ENCODE results near the gene CADM2. TPM values are rescaled to one million over a fixed set of nuclear protein-coding genes. Genes with fewer than 3 reads are reported as not detected.

CADM2 gene
- total RNA-seq, 1 experiment from 2014 or later: not detected

DNA sequence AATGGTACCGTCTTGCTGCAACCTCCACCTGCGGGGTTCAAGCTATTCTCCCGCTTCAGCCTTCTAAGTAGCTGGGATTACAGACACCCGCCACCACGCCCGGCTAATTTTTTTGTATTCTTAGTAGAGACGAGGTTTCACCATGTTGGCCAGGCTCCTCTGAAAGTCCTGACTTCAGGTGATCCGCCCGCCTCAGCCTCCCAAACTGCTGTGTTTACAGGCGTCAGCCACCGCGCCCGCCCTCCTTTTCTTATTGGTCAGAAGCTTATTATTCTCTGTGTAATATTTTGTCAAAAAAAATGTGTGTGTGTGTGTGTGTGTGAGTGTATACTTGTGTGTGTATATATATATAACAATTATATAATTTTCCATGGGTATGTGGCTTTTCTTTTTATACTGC lies 425.6 kb downstream of the CADM2 start:
- Histone ChIP-seq H2AFZ (ENCODE audit: low read depth, low read length, poor library complexity, severe bottlenecking) (no peak overlapping the region), H3K4me2 (ENCODE audit: low read length) (no peak overlapping the region), H3K4me3 (replicated peaks in 1 of 2; ENCODE audit: low read depth in 1 of 2, low read length in 2 of 2) (no peak overlapping the region), H3K9ac (ENCODE audit: low read length) (no peak overlapping the region), H3K9me3 (ENCODE audit: control insufficient read depth in 1 of 2, insufficient read depth in 1 of 2, low read depth in 1 of 2, low read length in 2 of 2) (peaks cover 5 to 13% of the 10 kb centered on the region in 2 experiments; a peak in 2 of 4 replicates), H3K36me3 (ENCODE audit: control insufficient read depth in 1 of 2, insufficient read depth in 2 of 2, low read length in 2 of 2) (no peaks in the 10 kb centered on the region), H3K9me2 (ENCODE audit: insufficient read depth) (no peaks in the 10 kb centered on the region), H3K27me3 (ENCODE audit: insufficient read depth, low read length) (no peaks in the 10 kb centered on the region), H3K4me1 (ENCODE audit: control insufficient read depth in 1 of 2, insufficient read depth in 2 of 2, low read length in 2 of 2) (no peaks in the 10 kb centered on the region), H3K79me2 (ENCODE audit: insufficient read depth, low read length) (no peaks in the 10 kb centered on the region), H4K20me1 (ENCODE audit: insufficient read depth) (no peaks in the 10 kb centered on the region), H3K27ac (ENCODE audit: low read depth, low read length) (no peak overlapping the region)
- ChIA-PET POLR2A (no interaction called here), CTCF (no interaction called here), RAD21 (ENCODE audit: low non-redundant PET in 1 of 2, low total read pairs in 2 of 2, uncharacterized antibody in 2 of 2, unreplicated experiment in 2 of 2) (no interaction called here)
- no TSS peak for BruUV-seq (replicated peaks)
- intact Hi-C loops (cut with micrococcal nuclease): no loop called here
- DNase-seq (ENCODE audit: low read depth, low spot score) (no peak), ATAC-seq (no peak)
- TF ChIP-seq SP1 (IDR thresholded peaks at IDR 0.05; ENCODE audit: low read depth) (no peak), EZH2 (IDR thresholded peaks at IDR 0.05) (no peak), CBX3 (IDR thresholded peaks at IDR 0.05; ENCODE audit: low read depth) (no peak), EZH2phosphoT487 (IDR thresholded peaks at IDR 0.05; ENCODE audit: borderline replicate concordance) (no peak), POLR2A (IDR thresholded peaks at IDR 0.05; ENCODE audit: borderline replicate concordance, extremely low read depth, insufficient read depth, insufficient read length) (no peak), POLR2AphosphoS5 (IDR thresholded peaks at IDR 0.05; ENCODE audit: low read depth, low read length) (no peak)
- TF ChIP-seq, protein P1, sequence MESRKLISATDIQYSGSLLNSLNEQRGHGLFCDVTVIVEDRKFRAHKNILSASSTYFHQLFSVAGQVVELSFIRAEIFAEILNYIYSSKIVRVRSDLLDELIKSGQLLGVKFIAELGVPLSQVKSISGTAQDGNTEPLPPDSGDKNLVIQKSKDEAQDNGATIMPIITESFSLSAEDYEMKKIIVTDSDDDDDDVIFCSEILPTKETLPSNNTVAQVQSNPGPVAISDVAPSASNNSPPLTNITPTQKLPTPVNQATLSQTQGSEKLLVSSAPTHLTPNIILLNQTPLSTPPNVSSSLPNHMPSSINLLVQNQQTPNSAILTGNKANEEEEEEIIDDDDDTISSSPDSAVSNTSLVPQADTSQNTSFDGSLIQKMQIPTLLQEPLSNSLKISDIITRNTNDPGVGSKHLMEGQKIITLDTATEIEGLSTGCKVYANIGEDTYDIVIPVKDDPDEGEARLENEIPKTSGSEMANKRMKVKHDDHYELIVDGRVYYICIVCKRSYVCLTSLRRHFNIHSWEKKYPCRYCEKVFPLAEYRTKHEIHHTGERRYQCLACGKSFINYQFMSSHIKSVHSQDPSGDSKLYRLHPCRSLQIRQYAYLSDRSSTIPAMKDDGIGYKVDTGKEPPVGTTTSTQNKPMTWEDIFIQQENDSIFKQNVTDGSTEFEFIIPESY (IDR thresholded peaks at IDR 0.05; ENCODE audit: extremely low read depth, insufficient replicate concordance, low read length): no peak

DNA sequence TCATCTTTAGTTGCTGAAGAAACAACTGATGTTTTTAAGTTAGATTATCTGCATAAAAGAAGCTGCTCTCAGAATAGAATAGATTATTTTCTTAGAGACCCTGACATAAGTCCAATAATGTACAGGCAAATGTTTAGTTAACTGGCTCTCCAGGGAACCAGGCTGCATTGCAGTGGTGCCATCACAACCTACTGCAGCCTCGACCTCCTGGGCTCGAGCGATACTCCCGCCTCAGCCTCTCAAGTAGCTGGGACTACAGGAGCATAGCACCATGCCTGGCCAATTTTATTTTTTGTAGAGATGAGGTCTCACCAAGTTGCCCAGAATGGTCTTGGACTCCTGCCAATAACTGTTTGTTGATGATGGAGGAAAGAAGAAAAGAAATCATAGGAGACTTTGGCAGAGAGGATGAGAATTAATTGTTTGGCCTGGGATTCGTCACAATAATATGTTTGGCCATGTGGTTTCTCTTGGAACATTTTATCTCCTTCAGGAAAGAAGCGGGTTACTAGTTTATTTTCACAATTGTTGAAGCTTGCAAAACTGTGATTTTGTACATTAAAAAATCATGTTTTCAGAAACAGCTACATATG lies 429.2 kb downstream of the CADM2 start:
- no peak for DNase-seq (ENCODE audit: low read depth, low spot score)
- intact Hi-C loops (cut with micrococcal nuclease): no loop called here
- Histone ChIP-seq H3K4me3 (replicated peaks in 1 of 2; ENCODE audit: low read depth in 1 of 2, low read length in 2 of 2) (no peak overlapping the region), H3K27me3 (ENCODE audit: insufficient read depth, low read length) (no peaks in the 10 kb centered on the region), H3K9ac (ENCODE audit: low read length) (no peak overlapping the region), H3K27ac (ENCODE audit: low read depth, low read length) (no peak overlapping the region), H2AFZ (ENCODE audit: low read depth, low read length, poor library complexity, severe bottlenecking) (no peak overlapping the region), H3K4me1 (ENCODE audit: control insufficient read depth in 1 of 2, insufficient read depth in 2 of 2, low read length in 2 of 2) (no peaks in the 10 kb centered on the region), H4K20me1 (ENCODE audit: insufficient read depth) (no peaks in the 10 kb centered on the region), H3K9me3 (ENCODE audit: control insufficient read depth in 1 of 2, insufficient read depth in 1 of 2, low read depth in 1 of 2, low read length in 2 of 2) (peaks cover 5 to 6% of the 10 kb centered on the region in 2 experiments; a peak in 2 of 4 replicates), H3K9me2 (ENCODE audit: insufficient read depth) (no peaks in the 10 kb centered on the region), H3K36me3 (ENCODE audit: control insufficient read depth in 1 of 2, insufficient read depth in 2 of 2, low read length in 2 of 2) (no peaks in the 10 kb centered on the region), H3K4me2 (ENCODE audit: low read length) (no peak overlapping the region), H3K79me2 (ENCODE audit: insufficient read depth, low read length) (no peaks in the 10 kb centered on the region)
- ChIA-PET CTCF (no interaction called here), RAD21 (ENCODE audit: low non-redundant PET in 1 of 2, low total read pairs in 2 of 2, uncharacterized antibody in 2 of 2, unreplicated experiment in 2 of 2) (no interaction called here), POLR2A (no interaction called here)
- ATAC-seq: no peak
- BruUV-seq (replicated peaks): no TSS peak
- TF ChIP-seq EZH2 (IDR thresholded peaks at IDR 0.05) (no peak), POLR2A (IDR thresholded peaks at IDR 0.05; ENCODE audit: borderline replicate concordance, extremely low read depth, insufficient read depth, insufficient read length) (no peak), EZH2phosphoT487 (IDR thresholded peaks at IDR 0.05; ENCODE audit: borderline replicate concordance) (no peak), ZNF274 (IDR thresholded peaks at IDR 0.05; ENCODE audit: low read depth, low read length) (no peak), CBX3 (IDR thresholded peaks at IDR 0.05; ENCODE audit: low read depth) (no peak)
- TF ChIP-seq, protein P2, sequence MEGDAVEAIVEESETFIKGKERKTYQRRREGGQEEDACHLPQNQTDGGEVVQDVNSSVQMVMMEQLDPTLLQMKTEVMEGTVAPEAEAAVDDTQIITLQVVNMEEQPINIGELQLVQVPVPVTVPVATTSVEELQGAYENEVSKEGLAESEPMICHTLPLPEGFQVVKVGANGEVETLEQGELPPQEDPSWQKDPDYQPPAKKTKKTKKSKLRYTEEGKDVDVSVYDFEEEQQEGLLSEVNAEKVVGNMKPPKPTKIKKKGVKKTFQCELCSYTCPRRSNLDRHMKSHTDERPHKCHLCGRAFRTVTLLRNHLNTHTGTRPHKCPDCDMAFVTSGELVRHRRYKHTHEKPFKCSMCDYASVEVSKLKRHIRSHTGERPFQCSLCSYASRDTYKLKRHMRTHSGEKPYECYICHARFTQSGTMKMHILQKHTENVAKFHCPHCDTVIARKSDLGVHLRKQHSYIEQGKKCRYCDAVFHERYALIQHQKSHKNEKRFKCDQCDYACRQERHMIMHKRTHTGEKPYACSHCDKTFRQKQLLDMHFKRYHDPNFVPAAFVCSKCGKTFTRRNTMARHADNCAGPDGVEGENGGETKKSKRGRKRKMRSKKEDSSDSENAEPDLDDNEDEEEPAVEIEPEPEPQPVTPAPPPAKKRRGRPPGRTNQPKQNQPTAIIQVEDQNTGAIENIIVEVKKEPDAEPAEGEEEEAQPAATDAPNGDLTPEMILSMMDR (IDR thresholded peaks at IDR 0.05 in 2 of 3, conservative IDR thresholded peaks at IDR 0.05 in 1 of 3; ENCODE audit: borderline replicate concordance in 1 of 3, insufficient read depth in 1 of 3, low read depth in 2 of 3, low read length in 2 of 3): no peak
- TF ChIP-seq, protein P3, sequence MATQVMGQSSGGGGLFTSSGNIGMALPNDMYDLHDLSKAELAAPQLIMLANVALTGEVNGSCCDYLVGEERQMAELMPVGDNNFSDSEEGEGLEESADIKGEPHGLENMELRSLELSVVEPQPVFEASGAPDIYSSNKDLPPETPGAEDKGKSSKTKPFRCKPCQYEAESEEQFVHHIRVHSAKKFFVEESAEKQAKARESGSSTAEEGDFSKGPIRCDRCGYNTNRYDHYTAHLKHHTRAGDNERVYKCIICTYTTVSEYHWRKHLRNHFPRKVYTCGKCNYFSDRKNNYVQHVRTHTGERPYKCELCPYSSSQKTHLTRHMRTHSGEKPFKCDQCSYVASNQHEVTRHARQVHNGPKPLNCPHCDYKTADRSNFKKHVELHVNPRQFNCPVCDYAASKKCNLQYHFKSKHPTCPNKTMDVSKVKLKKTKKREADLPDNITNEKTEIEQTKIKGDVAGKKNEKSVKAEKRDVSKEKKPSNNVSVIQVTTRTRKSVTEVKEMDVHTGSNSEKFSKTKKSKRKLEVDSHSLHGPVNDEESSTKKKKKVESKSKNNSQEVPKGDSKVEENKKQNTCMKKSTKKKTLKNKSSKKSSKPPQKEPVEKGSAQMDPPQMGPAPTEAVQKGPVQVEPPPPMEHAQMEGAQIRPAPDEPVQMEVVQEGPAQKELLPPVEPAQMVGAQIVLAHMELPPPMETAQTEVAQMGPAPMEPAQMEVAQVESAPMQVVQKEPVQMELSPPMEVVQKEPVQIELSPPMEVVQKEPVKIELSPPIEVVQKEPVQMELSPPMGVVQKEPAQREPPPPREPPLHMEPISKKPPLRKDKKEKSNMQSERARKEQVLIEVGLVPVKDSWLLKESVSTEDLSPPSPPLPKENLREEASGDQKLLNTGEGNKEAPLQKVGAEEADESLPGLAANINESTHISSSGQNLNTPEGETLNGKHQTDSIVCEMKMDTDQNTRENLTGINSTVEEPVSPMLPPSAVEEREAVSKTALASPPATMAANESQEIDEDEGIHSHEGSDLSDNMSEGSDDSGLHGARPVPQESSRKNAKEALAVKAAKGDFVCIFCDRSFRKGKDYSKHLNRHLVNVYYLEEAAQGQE (IDR thresholded peaks at IDR 0.05; ENCODE audit: low read depth): no peak
- TF ChIP-seq, protein P4, sequence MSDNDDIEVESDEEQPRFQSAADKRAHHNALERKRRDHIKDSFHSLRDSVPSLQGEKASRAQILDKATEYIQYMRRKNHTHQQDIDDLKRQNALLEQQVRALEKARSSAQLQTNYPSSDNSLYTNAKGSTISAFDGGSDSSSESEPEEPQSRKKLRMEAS (IDR thresholded peaks at IDR 0.05): no peak
